GDM1 (cell line): ENCODE measurements around the gene RGS1.

Experiments used
- DNase-seq: peaks from one replicate; lab custom pipeline; 2025; lab: John Stamatoyannopoulos, UW

The RGS1 gene

DNA sequence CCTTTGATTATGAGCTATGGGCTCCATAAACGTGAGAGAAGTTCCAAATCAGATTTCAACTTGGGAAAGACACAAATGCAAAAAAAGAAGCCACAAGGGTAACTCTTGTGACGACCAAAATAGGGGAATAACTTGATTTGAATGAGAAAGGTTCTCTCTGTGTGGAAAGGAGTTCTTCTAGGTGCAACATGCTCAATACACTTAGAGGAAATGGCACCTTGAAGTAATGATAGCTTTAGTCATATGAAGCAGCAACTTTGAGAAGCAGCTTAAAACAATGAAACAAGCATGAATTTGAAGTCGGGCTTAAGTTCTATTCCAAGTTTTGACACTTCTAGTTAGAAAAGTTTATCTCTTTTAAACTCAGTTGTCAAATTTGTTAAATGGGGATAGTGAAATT, 21.8 kb upstream of the RGS1 start:
- DNase-seq = no peak

DNA sequence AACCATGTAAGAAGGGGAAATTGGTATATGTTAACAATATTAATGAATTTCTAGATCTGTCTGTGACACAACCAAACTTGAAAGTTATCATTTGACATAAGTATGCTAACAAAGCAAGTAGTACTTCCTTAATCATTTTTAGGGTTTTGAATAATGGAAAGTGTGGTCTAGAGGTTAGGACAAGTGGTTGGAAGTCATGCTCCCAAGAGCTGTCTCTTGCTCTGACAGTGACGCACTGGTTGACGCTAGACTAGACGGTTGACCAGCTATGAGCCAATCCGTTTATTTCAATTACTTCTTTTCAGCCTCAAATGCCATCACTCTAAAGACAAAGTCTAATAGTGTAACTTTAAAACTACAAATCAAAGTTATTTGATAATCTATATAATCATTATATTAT, 20.7 kb upstream of the RGS1 start:
- DNase-seq = no peak

- DNase-seq = no peak
These were observed 20.2 kb upstream of the RGS1 start for GRCh38 chr1:192555399-192555798.

DNA sequence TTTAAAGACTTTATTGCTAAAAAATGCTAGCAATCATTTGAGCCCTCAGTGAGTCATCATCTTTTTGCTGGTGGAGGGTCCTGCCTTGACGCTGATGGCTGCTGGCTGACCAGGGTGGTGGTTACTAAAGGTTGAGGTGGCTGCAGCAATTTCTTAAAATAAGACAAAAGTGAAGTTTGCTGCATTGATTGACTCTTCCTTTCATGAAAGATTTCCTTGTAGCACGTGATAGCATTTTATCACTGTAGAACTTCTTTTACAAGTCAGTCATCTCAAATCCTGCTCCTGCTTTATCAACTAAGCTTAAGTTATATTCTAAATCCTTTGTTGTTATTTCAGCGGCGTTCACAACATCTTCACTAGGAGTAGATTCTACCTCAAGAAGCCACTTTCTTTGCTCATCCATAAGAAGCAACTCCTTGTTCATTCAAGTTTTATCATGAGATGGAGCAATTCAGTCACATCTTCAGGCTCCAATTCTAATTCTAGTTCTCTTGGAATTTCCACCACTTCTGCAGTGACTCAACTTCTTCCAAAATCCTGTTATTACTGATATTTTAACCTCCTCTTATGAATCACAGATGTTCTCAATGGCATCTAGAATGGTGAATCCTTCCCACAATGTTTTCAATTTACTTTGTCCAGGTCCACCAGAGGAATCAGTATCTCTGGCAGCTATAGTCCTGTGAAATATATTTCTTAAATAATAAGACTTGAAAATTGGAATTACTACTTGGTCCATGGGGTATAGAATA, 17.6 kb upstream of the RGS1 start:
- DNase-seq = no peak

GRCh38 chr1:192559115-192560006, 16.2 kb upstream of the RGS1 start:
- DNase-seq = no peak

GRCh38 chr1:192561301-192561700, 14.3 kb upstream of the RGS1 start:
- DNase-seq = no peak

- no peak for DNase-seq
These were observed 12.4 kb upstream of the RGS1 start for GRCh38 chr1:192563129-192563528.

GRCh38 chr1:192564099-192564498, 11.5 kb upstream of the RGS1 start:
- no peak for DNase-seq

DNA sequence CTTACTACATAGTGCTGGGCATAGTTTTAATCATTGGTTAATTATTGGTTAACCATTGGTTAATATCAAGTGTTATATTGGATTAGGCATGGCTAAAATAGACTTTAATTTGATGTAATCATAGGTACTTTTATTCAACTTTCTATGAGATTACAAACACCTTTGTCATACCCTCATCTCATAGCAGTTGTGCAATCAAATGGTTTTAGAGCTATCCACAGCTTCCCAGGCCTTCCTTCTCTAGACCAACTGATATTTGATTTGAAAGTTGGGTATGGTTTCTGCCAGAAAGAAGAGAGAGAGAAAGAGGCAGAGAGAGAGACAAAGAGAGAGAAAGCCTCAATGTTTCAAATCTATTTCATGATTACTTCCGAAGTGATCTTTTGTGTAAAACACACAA, 9.6 kb upstream of the RGS1 start:
- DNase-seq = no peak

DNA sequence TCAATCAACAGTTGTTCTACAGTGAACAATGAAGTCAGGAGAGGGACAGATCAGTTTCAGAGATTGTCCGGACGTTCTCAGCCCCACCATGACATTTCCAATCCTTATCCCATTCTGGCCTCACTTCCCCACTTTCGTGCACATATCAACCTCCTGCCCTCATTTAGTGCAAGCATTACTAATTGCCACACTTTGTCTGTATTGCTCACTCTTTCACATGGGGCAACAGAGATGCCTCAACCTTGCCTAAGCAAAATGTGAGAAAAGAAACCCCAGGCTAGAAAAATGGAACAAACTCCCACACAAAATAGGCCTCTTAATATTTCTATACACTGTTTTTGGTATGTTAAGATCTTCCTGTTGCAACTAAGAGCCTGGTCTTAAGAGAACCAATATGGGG, 8.9 kb upstream of the RGS1 start:
- DNase-seq = no peak

- no peak for DNase-seq
These were observed 7.5 kb upstream of the RGS1 start for GRCh38 chr1:192568063-192568462.

- DNase-seq = no peak
These were observed 3.9 kb upstream of the RGS1 start for GRCh38 chr1:192571668-192572067.

DNA sequence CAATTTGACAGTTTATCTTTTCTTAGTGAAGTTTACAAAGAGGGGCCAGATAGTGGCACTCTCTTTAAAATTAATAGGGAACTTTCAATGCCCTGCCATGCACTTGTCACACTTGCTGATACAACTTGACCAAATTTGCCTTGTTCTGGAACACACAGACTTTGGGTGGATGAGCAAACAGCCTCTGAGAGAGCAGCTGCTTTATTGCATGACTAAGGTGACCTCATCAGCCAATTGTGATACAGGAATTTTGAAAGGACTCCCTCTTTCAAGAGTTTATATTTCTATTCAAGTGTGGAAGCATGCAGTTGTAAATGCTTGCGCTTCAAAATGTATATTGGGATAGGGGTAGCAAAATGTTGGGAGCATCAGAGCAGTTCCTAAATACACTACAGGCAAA, 2.1 kb upstream of the RGS1 start:
- DNase-seq = no peak

DNA sequence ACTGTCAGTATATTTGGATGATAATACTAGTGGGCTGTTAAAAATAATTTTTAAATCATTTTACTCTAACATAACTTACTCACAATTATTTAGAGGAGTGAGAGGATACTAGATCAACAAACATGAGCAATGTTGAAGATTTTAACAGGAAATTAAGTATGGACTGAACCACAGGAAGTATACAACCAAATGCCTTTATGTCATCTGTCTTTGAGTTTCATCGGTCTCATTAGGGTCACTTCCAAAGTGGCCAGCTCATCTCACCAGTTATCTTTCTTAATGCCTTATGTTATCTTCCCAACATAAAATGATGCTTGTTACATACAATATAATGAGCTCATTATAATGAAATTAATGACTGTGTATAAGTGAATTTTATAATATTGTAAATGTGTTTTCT, 1.5 kb upstream of the RGS1 start:
- no peak for DNase-seq

GRCh38 chr1:192576190-192577144, 894 bp downstream of the RGS1 start:
- no peak for DNase-seq

- no peak for DNase-seq
These were observed 1.9 kb downstream of the RGS1 start for GRCh38 chr1:192577145-192578140.

- DNase-seq = no peak
These were observed 2.8 kb downstream of the RGS1 start for GRCh38 chr1:192578144-192578909.

DNA sequence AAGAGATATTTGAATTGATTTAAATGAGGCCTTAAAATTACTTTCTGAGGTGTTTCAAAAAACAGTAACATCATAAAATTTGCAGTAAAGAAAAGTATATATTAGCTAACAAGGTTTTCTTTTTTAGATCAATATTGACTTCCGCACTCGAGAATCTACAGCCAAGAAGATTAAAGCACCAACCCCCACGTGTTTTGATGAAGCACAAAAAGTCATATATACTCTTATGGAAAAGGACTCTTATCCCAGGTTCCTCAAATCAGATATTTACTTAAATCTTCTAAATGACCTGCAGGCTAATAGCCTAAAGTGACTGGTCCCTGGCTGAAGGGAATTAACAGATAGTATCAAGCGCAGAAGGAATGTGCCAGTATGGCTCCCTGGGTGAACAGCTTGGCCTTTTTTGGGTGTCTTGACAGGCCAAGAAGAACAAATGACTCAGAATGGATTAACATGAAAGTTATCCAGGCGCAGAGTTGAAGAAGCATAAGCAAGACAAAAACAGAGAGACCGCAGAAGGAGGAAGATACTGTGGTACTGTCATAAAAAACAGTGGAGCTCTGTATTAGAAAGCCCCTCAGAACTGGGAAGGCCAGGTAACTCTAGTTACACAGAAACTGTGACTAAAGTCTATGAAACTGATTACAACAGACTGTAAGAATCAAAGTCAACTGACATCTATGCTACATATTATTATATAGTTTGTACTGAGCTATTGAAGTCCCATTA, 3.6 kb downstream of the RGS1 start:
- no peak for DNase-seq

GRCh38 chr1:192580351-192580962, 4.9 kb downstream of the RGS1 start:
- peak; percentile 24 for DNase-seq
